ENCODE measurements around the gene BRD1.

DNA sequence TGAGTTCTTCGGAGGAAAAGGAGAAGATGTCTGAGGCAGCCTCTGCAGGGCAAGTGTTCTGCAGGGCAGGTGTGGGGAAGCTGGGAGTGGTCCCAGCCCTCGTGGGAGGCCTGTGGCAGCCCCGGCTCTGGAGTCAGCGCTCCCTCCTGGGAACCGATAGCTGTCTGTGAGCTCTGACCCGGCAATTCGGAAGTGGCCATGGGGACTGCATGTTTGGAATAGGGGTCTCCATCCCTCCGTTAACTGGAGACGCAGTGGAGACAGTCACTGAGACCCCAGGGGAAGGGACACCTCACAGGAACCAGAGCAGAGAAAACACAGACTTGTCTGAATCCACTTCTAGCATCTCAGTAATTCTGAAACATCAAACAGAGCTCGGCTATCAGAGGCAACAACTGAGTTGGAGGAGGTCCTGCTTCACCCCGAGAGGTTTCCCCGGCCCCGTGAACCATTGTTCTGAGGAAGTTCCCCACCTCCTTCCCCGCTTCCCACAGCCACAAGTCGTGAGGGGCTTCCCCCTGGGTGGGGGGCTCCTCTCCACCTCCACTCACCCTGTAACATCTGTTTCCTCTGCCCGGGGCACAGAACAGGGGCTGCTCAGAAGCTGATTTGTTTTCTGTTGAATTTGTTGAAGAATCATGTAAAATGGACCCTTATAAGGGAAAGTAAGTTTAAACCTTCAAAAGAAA, 99.6 kb downstream of the BRD1 start:
- TF ChIP-seq CTCF (IDR thresholded peaks at IDR 0.05): no peak
- no peak for TF ChIP-seq POLR2A (IDR thresholded peaks at IDR 0.05)
- TF ChIP-seq POLR2AphosphoS5 (IDR thresholded peaks at IDR 0.05): no peak
- TF ChIP-seq EP300 (IDR thresholded peaks at IDR 0.05): no peak
